ENCODE results near the gene BMPR1B. TPM values are rescaled to one million over a fixed set of nuclear protein-coding genes. Genes with fewer than 3 reads are reported as not detected.

Gene BMPR1B
- total and polyA plus RNA-seq, 9 of the 15 experiments (the other 6 are each of a cell fraction or from before 2014, with no cell fraction given), result 0.01 TPM; not detected in 8

- no peak for TF ChIP-seq NEUROD1 (IDR thresholded peaks at IDR 0.05; ENCODE audit: borderline replicate concordance, low read depth, low read length, partially characterized antibody)
- no peak for TF ChIP-seq MAFF (IDR thresholded peaks at IDR 0.05; ENCODE audit: low read length)
Observed at GRCh38 chr4:94826206-94826605, 68.5 kb downstream of the BMPR1B start (continued).

- no peaks in the 10 kb centered on the region for H3K36me3 ChIP-seq (ENCODE audit: control insufficient read depth, insufficient read depth, low read length)
- ATAC-seq, result 0 out of 3 replicates have a peak, but pooled peaks have one; percentile 59
- H3K4me1 ChIP-seq (replicated peaks in 1 of 2; ENCODE audit: control insufficient read depth in 2 of 2, insufficient read depth in 2 of 2, low read length in 2 of 2), result no peaks in the 10 kb centered on the region; a peak in 1 of 5 replicates
- POLR2A ChIA-PET, result no interaction called here
- CTCF ChIA-PET (ENCODE audit: low intra/inter-chr PET ratio), result no interaction called here
- no TSS peak for BruUV-seq (replicated peaks)
- no peak overlapping the region for H3K4me3 ChIP-seq
- H3K9ac ChIP-seq (ENCODE audit: insufficient read depth in 1 of 2, low read depth in 2 of 2, low read length in 2 of 2), result no peak overlapping the region
- 0% methylated on average over 5 of the region's 5 CpGs for WGBS (ENCODE audit: insufficient coverage, low coverage, missing lambda C conversion rate)
- no peak overlapping the region for H3K27ac ChIP-seq (ENCODE audit: extremely low read depth, low read depth, low read length)
- no peaks in the 10 kb centered on the region for H3K27me3 ChIP-seq (ENCODE audit: control insufficient read depth in 2 of 2, insufficient read depth in 2 of 2, low read length in 2 of 2)
- no peak overlapping the region for H2AFZ ChIP-seq (ENCODE audit: low read depth, low read length)
- H3K9me1 ChIP-seq (ENCODE audit: control insufficient read depth, insufficient read depth, low read length), result no peaks in the 10 kb centered on the region
- H4K20me1 ChIP-seq (replicated peaks; ENCODE audit: control insufficient read depth, insufficient read depth, low read length), result no peaks in the 10 kb centered on the region
- no peaks in the 10 kb centered on the region for H3K9me3 ChIP-seq (replicated peaks; ENCODE audit: control insufficient read depth, insufficient read depth, low read depth, low read length)
- H3K79me2 ChIP-seq (ENCODE audit: control insufficient read depth, insufficient read depth, low read length), result no peaks in the 10 kb centered on the region
- DNase-seq (ENCODE audit: extremely low read depth in 1 of 4, low spot score in 3 of 4), result peak; percentile 5 to 32 (median 20)
- intact Hi-C loops (cut with micrococcal nuclease), result no loop called here
- H3K4me2 ChIP-seq (ENCODE audit: insufficient read depth, low read length), result no peak overlapping the region; the same call in 1 of the 2 replicates
- in situ Hi-C loops (cut with MboI), result no loop called here
- FAIRE-seq, result no peak
- peak; percentile 99 for TF ChIP-seq FOSL1 (tag; conservative IDR thresholded peaks at IDR 0.05)
- no peak for TF ChIP-seq CTCF (IDR thresholded peaks at IDR 0.05 in 2 of 3, conservative IDR thresholded peaks at IDR 0.05 in 1 of 3; ENCODE audit: insufficient read depth in 2 of 3, low read depth in 1 of 3, low read length in 3 of 3)
- TF ChIP-seq NCOA6 (IDR thresholded peaks at IDR 0.05), result no peak
- no peak for TF ChIP-seq NR2F6 (CRISPR knock-in tag; IDR thresholded peaks at IDR 0.05)
- no peak for TF ChIP-seq UBTF (IDR thresholded peaks at IDR 0.05; ENCODE audit: borderline replicate concordance in 1 of 2, low read depth in 2 of 2, low read length in 2 of 2)
- TF ChIP-seq IRF1 (CRISPR knock-in tag; IDR thresholded peaks at IDR 0.05; ENCODE audit: borderline replicate concordance), result no peak
- TF ChIP-seq FOXP1 (CRISPR knock-in tag; IDR thresholded peaks at IDR 0.05), result no peak
- TF ChIP-seq HDAC2 (IDR thresholded peaks at IDR 0.05), result no peak
- no peak for TF ChIP-seq HCFC1 (IDR thresholded peaks at IDR 0.05; ENCODE audit: low read depth, low read length)
- TF ChIP-seq RAD51 (IDR thresholded peaks at IDR 0.05; ENCODE audit: borderline replicate concordance, low read depth), result peak; percentile 41; the same call in 1 of the 2 replicates
- TF ChIP-seq ZNF175 (CRISPR knock-in tag; IDR thresholded peaks at IDR 0.05; ENCODE audit: low read depth), result no peak
- no peak for TF ChIP-seq IRF2 (CRISPR knock-in tag; IDR thresholded peaks at IDR 0.05)
- no peak for TF ChIP-seq RNF2 (IDR thresholded peaks at IDR 0.05)
Observed at GRCh38 chr4:94827481-94828110, 69.8 kb downstream of the BMPR1B start.
